GM10266 (cell line): ENCODE results near the gene DTL.

Source experiments
- DNase-seq: peaks from one replicate; pipeline ENCODE4 v3.0.0; 2012; ENCODE audit errors: extremely low spot score
- TF ChIP-seq, protein P1 (sequence below): IDR thresholded peaks from 2 replicates; pipeline ENCODE4 v1.5.1; 2012; ENCODE audit warnings: mild to moderate bottlenecking, low read depth; ENCODE audit not compliant: control insufficient read depth, insufficient read depth; ENCODE audit errors: missing control alignments

DTL gene

DNA sequence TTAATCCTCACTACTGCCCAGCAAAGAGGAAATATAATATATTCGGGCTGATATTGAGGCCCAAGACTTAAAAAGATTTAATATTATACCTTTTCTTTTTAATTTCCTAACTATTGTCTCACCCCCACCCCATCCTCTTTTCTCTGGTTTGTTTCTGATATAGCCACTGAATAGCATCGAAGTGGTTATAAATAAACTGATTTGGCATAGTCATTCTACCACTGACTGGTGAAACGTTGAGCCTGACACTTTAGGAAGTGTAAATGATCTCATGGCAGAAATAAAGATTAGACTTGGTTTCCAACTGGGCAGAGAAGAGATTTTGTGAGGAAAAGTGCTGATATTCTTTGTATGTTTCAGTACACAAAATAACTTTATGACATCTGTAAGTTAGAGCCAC, 39.3 kb downstream of the DTL start:
- no peak for DNase-seq
- TF ChIP-seq, protein P1, sequence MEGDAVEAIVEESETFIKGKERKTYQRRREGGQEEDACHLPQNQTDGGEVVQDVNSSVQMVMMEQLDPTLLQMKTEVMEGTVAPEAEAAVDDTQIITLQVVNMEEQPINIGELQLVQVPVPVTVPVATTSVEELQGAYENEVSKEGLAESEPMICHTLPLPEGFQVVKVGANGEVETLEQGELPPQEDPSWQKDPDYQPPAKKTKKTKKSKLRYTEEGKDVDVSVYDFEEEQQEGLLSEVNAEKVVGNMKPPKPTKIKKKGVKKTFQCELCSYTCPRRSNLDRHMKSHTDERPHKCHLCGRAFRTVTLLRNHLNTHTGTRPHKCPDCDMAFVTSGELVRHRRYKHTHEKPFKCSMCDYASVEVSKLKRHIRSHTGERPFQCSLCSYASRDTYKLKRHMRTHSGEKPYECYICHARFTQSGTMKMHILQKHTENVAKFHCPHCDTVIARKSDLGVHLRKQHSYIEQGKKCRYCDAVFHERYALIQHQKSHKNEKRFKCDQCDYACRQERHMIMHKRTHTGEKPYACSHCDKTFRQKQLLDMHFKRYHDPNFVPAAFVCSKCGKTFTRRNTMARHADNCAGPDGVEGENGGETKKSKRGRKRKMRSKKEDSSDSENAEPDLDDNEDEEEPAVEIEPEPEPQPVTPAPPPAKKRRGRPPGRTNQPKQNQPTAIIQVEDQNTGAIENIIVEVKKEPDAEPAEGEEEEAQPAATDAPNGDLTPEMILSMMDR = no peak

- DNase-seq = no peak
- TF ChIP-seq, protein P1 = no peak
Observed at GRCh38 chr1:212077028-212077427, 41.5 kb downstream of the DTL start.

- TF ChIP-seq, protein P1 = no peak
- DNase-seq = no peak
Observed at GRCh38 chr1:212078826-212079225, 43.3 kb downstream of the DTL start.

- no peak for DNase-seq
- TF ChIP-seq, protein P1 = no peak
Observed at GRCh38 chr1:212082765-212083406, 47.3 kb downstream of the DTL start.

DNA sequence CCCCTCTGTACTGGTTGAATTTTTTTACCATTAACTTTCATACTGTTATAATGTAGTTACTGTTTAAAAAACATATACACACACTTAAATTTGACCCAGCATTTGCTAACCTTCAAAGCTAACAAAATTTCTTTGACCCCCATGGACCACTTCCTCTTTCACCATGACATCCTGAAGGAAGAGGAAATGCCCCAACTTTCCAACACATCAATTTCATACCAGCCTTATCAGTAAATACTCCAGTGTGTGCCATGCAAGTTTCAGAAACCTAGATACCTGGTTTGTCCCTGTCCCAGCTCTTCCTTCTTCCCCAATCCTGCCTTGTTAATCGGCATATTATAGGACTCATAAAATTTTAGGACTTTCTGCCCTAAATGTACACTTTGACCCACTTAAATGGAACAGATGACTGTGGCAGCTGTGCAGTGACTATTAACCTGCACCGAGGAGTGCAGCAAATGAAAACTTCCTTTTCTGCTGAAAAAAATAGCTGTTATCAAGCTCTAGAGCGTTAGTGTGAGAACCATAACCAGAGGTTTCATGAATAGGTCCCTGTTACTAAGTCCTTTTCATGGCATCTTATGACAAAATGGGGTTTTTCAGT, 54.1 kb downstream of the DTL start:
- TF ChIP-seq, protein P1 = no peak
- DNase-seq = no peak

- TF ChIP-seq, protein P1 = no peak
- no peak for DNase-seq
Observed at GRCh38 chr1:212091438-212092121, 56.0 kb downstream of the DTL start.

DNA sequence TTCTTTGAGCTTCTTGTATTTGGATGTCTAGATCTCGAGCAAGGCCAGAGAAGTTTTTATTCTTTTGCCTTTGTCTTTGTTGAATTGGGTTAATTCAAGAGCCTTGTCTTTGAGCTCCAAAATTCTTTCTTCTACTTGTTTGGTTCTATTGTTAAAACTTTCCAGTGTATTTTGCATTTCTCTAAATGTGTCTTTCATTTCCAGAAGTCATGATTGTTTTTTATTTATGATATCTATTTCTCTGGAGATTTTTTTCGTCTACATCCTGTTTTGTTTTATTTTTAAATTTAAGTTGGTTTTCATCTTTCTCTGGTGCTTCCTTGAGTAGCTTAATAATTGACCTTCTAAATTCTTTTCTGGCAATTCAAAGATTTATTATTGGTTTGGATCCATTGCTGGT, 61.8 kb downstream of the DTL start:
- TF ChIP-seq, protein P1 = no peak
- no peak for DNase-seq
